Ascending aorta (tissue), 2 donors: ENCODE measurements around the gene PROSER2. TPM values are rescaled to one million over a fixed set of nuclear protein-coding genes. Genes with fewer than 3 reads are reported as not detected.

Source experiments
- DNase-seq, 2 donors: peaks; one replicate each; pipeline ENCODE4 v3.0.0-alpha.2; 2019; ENCODE audit warnings: low spot score in 2 of 2
- H3K27ac ChIP-seq, 2 donors: fragments of 200-600 bp; sonication (generic); one replicate each; pipeline ENCODE4 v1.5.1; 2016 to 2017; ENCODE audit warnings: mild to moderate bottlenecking in 1 of 2
- H3K27me3 ChIP-seq: fragments of 200-600 bp; sonication (generic); one replicate; pipeline ENCODE4 v1.5.1; 2017
- H3K36me3 ChIP-seq, 2 donors: fragments of 200-600 bp; sonication (generic); one replicate each; pipeline ENCODE4 v1.5.1; 2016
- H3K4me1 ChIP-seq, 2 donors: fragments of 200-600 bp; sonication (generic); one replicate each; pipeline ENCODE4 v1.5.1; 2016 to 2017; ENCODE audit warnings: mild to moderate bottlenecking in 1 of 2
- H3K4me3 ChIP-seq, 2 donors: fragments of 200-600 bp; sonication (generic); one replicate each; pipeline ENCODE4 v1.5.1; 2016 to 2017; ENCODE audit warnings: mild to moderate bottlenecking in 1 of 2
- H3K9me3 ChIP-seq, 2 donors: fragments of 200-600 bp; sonication (generic); one replicate each; pipeline ENCODE4 v1.5.1; 2016
- intact Hi-C: fragments of 100-400 bp; cut with DNase I; formaldehyde crosslinking; loops from one replicate; pipeline ENCODE4 v1.15.1; 2023
- total RNA-seq: library from RNA; depleted of rRNA; stranded (reverse); fragments of >200 nt; gene quantifications from one replicate; pipeline ENCODE4 v1.1.0, GENCODE V29; 2016
- TF ChIP-seq, protein P1 (sequence below), 3 experiments: fragments of 200-600 bp in 2 of 3; fragments of 450-650 bp in 1 of 3; sonication (generic) in 2 of 3; IDR thresholded peaks; one replicate each; pipeline ENCODE4 v1.5.1; 2016 to 2019; ENCODE audit warnings: antibody characterized with exemption in 3 of 3, mild to moderate bottlenecking in 1 of 3, moderate library complexity in 1 of 3

The PROSER2 gene
- total RNA-seq, 1 donor from 2014 or later, result 4.8 TPM

DNA sequence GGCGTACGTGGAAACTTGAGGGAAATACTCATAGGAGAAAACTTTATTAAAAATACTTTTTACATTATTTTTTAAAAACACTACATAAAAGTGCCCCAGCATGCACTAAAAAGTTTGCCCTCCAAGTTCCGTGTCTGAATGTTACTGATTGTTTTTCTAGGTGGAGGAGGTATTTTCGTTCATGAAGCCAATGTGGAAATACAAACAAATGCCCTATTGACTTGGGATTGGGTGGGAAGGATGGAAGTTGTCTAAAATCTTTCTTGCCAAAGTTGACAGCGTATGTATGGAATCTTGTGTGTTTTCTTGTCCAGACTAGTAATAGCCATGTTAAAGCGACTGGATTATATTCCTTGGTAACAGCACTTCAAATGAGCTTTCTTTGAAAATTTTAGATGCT, 1.2 kb downstream of the PROSER2 start:
- H3K27ac ChIP-seq, result no peak overlapping the region

DNA sequence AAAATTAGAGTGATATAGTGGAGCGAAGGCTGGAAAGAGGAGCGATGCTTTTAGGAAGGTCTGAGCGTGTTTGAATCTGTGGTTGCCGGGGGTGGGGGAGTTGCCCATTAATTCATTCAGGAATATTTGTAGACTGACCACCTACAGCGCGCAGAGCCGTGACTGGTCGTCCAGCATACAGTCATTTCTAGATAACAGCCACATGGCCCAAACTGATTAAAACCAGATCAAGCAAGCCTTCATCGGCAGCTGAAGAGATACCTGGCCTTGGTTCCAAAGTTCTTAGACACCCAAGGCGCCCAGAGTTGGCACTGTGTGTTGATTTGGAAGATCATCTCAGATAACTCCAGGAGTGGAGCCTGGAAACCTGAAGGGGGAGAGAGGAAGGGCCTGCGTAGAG, 1.7 kb downstream of the PROSER2 start:
- no peak for DNase-seq
- Histone ChIP-seq H3K27me3 (no peaks in the 10 kb centered on the region), H3K36me3 (no peaks in the 10 kb centered on the region), H3K4me1 (no peaks in the 10 kb centered on the region), H3K27ac (no peak overlapping the region), H3K4me3 (peak overlapping the region in 1 of 2 donors; percentile 90), H3K9me3 (no peaks in the 10 kb centered on the region)
- TF ChIP-seq, protein P1, sequence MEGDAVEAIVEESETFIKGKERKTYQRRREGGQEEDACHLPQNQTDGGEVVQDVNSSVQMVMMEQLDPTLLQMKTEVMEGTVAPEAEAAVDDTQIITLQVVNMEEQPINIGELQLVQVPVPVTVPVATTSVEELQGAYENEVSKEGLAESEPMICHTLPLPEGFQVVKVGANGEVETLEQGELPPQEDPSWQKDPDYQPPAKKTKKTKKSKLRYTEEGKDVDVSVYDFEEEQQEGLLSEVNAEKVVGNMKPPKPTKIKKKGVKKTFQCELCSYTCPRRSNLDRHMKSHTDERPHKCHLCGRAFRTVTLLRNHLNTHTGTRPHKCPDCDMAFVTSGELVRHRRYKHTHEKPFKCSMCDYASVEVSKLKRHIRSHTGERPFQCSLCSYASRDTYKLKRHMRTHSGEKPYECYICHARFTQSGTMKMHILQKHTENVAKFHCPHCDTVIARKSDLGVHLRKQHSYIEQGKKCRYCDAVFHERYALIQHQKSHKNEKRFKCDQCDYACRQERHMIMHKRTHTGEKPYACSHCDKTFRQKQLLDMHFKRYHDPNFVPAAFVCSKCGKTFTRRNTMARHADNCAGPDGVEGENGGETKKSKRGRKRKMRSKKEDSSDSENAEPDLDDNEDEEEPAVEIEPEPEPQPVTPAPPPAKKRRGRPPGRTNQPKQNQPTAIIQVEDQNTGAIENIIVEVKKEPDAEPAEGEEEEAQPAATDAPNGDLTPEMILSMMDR (IDR thresholded peaks at IDR 0.05), result no peak
- intact Hi-C loops, result no loop called here

More for the DNA sequence above, 1.2 kb downstream of the PROSER2 start:
- H3K9me3 ChIP-seq, result no peaks in the 10 kb centered on the region
- no peaks in the 10 kb centered on the region for H3K4me1 ChIP-seq
- no peaks in the 10 kb centered on the region for H3K36me3 ChIP-seq
- no peaks in the 10 kb centered on the region for H3K27me3 ChIP-seq
- no peak for DNase-seq
- H3K4me3 ChIP-seq, result peak overlapping the region; percentile 81 to 90
- intact Hi-C loops, result no loop called here
- TF ChIP-seq, protein P1 (IDR thresholded peaks at IDR 0.05), result no peak

DNA sequence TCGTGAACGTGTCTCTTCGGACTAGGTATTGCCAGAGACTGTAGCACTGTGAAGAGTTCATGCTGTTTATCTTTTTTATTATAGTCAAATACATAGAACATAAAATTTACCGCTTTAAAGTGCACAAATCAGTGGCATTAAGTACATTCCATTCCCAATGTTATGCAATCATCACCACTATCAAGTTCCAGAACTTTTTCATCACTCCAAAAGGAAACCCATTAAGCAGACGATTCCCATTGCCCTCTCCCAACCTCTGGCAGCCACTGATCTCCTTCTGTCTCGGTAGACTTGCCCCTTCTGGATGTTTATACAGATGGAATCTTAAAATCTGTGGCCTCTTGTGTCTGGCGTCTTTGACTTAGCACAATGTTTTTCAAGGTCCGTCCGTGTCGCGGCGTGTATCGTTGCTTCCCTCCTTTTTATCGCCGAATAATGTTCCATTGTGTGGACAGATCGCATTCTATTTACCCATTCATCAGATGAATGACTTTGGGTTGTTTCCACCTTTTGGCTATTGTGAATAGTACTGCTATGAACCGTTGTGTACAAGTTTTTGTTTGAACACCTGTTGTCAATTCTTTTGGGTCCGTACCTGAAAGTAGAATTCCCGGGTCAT, 2.7 kb downstream of the PROSER2 start:
- Histone ChIP-seq H3K27me3 (no peaks in the 10 kb centered on the region), H3K27ac (no peak overlapping the region), H3K9me3 (no peaks in the 10 kb centered on the region), H3K36me3 (no peaks in the 10 kb centered on the region), H3K4me3 (no peak overlapping the region), H3K4me1 (no peaks in the 10 kb centered on the region)
- DNase-seq, result no peak
- TF ChIP-seq, protein P1 (IDR thresholded peaks at IDR 0.05), result no peak
- intact Hi-C loops, result no loop called here

DNA sequence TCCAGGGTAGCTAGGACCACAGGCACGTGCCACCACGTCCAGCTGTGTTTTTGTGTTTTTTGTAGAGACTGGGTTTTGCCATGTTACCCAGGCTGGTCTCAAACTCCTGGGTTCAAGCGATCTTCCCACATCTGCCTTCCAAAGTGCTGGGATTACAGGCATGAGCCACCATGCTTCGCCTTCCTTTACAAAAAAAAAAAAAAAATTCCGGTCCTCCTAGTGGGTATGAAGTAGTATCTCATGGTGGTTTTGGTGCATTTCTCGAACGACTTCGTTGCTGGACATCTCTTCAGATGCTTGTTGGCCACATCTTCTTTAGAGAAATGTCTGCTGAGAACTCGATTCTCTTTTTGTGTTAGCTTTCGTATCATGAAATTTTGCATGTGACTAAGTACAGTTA, 3.9 kb downstream of the PROSER2 start:
- no peak for DNase-seq
- Histone ChIP-seq H3K27ac (no peak overlapping the region), H3K4me3 (no peak overlapping the region), H3K27me3 (no peaks in the 10 kb centered on the region), H3K4me1 (no peaks in the 10 kb centered on the region), H3K9me3 (no peaks in the 10 kb centered on the region), H3K36me3 (no peaks in the 10 kb centered on the region)
- intact Hi-C loops, result no loop called here
- TF ChIP-seq, protein P1 (IDR thresholded peaks at IDR 0.05), result no peak

DNA sequence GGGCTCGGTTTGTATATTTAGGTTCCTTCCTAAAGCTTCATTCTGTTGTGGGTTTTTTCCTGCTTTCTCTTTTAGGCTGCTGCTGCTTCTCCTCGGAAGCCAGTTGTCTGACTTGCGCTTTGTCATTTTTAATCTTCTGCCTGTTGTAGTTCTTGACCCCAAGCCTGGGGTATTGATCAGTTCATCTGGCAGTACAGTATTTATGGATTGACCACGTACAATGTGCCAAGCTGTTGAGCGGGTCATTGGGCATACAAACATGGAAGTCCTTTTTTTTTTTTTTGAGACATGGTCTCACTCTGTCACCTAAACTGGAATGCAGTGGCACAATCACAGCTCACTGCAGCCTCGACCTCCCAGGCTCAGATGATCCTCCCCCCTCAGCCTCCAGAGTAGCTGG, 4.3 kb downstream of the PROSER2 start:
- Histone ChIP-seq H3K27me3 (no peaks in the 10 kb centered on the region), H3K9me3 (no peaks in the 10 kb centered on the region), H3K4me1 (no peaks in the 10 kb centered on the region), H3K27ac (no peak overlapping the region), H3K4me3 (no peak overlapping the region), H3K36me3 (no peaks in the 10 kb centered on the region)
- TF ChIP-seq, protein P1 (IDR thresholded peaks at IDR 0.05), result no peak
- intact Hi-C loops, result no loop called here
- no peak for DNase-seq
